H1 (cell line): ENCODE data around the gene CUEDC1. TPM values are rescaled to one million over a fixed set of nuclear protein-coding genes. Genes with fewer than 3 reads are reported as not detected.

Experiments used
- BCL11A ChIP-seq, 2 experiments: IDR thresholded peaks; one replicate each; pipeline ENCODE4 v1.6.1; 2011; ENCODE audit warnings: low read depth in 2 of 2, low read length in 2 of 2, mild to moderate bottlenecking in 2 of 2
- CBX8 ChIP-seq: fragments of 300-800, 300-1000 bp; sonication (generic); IDR thresholded peaks from 2 replicates; pipeline ENCODE4 v1.7.1; 2016; ENCODE audit warnings: low read depth, low read length, borderline replicate concordance
- HDAC2 ChIP-seq, 2 experiments: fragments of 300-600 bp in 1 of 2; sonication (generic) in 1 of 2; IDR thresholded peaks; 2 replicates each; pipeline ENCODE4 v1.6.1; 2011 to 2012; ENCODE audit warnings: low read depth in 2 of 2, low read length in 2 of 2, mild to moderate bottlenecking in 2 of 2, moderate library complexity in 2 of 2, borderline replicate concordance in 1 of 2, inconsistent platforms in 1 of 2
- HDAC6 ChIP-seq: IDR thresholded peaks from one replicate; pipeline ENCODE4 v1.7.1; 2012; ENCODE audit warnings: low read depth, mild to moderate bottlenecking, inconsistent platforms, low read length, moderate library complexity
- PHF8 ChIP-seq: fragments of 200-600 bp; sonication (generic); conservative IDR thresholded peaks from 2 replicates; pipeline ENCODE4 v1.7.1; 2012; ENCODE audit warnings: low read depth, mild to moderate bottlenecking, inconsistent platforms, low read length, moderate library complexity
- TEAD4 ChIP-seq: IDR thresholded peaks from 2 replicates; pipeline ENCODE4 v1.6.1; 2012; ENCODE audit warnings: low read depth, low read length, inconsistent platforms, mixed read lengths
- polyA plus RNA-seq, 7 experiments: library from polyadenylated mRNA; depleted of rRNA in 3 of 7; stranded (reverse) in 5 of 7; unstranded in 2 of 7; fragments of >200 nt in 5 of 7; fragments of 200-250 nt in 2 of 7; gene quantifications; 1 replicate in 5 of 7; 2 replicates in 1 of 7; 4 replicates in 1 of 7; pipeline versions ENCODE4 v1.2.1 to v1.2.3, GENCODE V29; 2011 to 2013; ENCODE audit warnings: missing spikeins in 2 of 7, mixed read lengths in 2 of 7
- total RNA-seq: library from RNA; stranded (reverse); fragmentation: NEBNext Ultra II Directional; extraction: Animal tissue kit (Norgen Biotek cat#: 25700); gene quantifications from 2 replicates; pipeline ENCODE4 v1.2.1, GENCODE V29; 2021

Gene CUEDC1
- total and polyA plus RNA-seq, 2 of the 8 experiments (the other 6 are each of a cell fraction or from before 2014, with no cell fraction given) = 4.0 to 10.7 TPM

DNA sequence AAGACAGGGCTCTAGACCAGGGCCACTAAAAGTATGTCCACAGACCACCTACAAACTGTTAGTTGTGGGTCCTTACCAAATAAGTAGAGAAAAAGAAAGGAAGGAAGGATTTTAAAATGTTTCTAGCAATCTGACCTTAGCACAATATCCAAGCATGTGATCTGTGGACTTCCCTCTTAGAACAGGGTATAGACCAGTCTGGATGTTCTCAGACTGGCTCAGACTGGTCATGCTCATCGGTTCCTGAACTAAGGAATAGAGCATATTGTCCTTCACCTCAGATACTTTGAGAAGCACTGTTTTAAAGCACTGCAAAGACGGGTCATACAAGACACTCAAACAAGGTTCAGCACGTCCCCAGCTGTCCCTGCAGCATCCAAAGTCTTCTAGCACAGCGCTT is 25.8 kb downstream of the CUEDC1 start (continued):
- TF ChIP-seq HDAC2 (IDR thresholded peaks at IDR 0.05; ENCODE audit: borderline replicate concordance in 1 of 2, low read depth in 2 of 2, low read length in 2 of 2) (no peak), BCL11A (IDR thresholded peaks at IDR 0.05; ENCODE audit: low read depth in 2 of 2, low read length in 2 of 2) (no peak), HDAC6 (no peak), PHF8 (no peak), CBX8 (no peak), TEAD4 (no peak)
